HG03378 (cell line): ENCODE data around the gene TRANK1.
A peak's percentile ranks its signal among the peaks of the same experiment; 100 is the strongest.
"Not testable (repeated sequence)": the region's sequence is repeated elsewhere in the genome, so short reads cannot be mapped to it uniquely, and the experiment has no call there.

Source experiments
- ATAC-seq: cut with Tn5 transposase; IDR thresholded peaks from one replicate; pipeline ENCODE4 v1.9.1; 2021; ENCODE audit warnings: mild to moderate bottlenecking, moderate library complexity; ENCODE audit not compliant: unreplicated experiment

TRANK1 gene

DNA sequence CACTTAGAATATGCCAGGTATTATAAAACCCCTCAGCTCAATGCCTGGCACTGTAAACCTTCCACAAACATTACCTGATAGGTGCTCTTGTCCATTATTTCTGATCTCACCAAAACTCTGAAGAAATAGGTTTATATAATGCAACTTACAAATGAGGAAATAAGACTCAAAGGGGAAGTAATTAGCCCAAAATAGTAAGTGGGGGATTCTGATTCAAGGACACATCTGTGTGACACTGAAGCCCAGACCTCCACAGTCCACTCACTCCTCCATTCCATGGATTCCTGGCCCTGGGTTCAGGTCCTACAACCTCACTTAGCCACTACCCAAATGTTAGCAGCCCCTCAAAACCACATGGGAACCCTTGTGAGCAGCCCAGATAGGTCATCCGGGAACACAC is 49.9 kb downstream of the TRANK1 start:
- no peak for ATAC-seq

DNA sequence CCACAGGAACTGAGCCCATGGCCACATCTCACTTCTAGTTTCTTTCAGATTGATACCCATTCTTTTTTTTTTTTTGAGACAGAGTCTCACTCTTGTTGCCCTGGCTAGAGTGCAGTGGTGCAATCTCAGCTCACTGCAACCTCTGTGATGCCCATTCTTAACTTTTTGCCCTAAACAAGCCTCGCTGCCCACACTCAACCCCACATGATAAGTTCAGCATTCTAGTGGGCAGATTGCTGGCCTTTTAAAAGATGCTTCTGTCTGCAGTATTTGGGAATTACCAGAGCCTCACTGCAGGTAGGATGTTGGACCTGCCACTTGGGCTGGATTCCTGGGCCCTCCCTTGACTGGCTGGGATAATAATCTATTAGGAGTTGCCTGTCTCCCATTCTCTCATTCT is 51.0 kb downstream of the TRANK1 start:
- no peak for ATAC-seq

DNA sequence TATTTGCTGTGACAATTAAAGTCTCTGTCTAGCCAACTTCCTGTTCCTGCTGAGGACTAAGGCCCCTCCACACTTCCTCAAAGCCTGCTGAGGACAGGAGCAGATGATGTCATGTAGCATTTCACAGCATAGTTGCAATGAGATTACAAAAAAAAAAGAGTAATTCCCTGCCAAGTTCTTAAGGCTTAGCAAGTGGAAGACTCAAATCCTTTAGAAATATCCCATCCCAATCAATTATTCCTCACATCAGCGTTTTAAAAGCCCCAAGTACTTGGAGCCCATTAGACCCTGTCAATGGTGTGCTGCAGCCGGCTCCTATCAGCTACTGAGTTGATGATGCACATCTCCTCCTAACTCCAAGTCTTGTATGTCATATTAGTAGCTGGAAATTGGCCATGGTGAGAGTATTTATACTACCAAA is 51.7 kb downstream of the TRANK1 start:
- peak; percentile 51 for ATAC-seq

DNA sequence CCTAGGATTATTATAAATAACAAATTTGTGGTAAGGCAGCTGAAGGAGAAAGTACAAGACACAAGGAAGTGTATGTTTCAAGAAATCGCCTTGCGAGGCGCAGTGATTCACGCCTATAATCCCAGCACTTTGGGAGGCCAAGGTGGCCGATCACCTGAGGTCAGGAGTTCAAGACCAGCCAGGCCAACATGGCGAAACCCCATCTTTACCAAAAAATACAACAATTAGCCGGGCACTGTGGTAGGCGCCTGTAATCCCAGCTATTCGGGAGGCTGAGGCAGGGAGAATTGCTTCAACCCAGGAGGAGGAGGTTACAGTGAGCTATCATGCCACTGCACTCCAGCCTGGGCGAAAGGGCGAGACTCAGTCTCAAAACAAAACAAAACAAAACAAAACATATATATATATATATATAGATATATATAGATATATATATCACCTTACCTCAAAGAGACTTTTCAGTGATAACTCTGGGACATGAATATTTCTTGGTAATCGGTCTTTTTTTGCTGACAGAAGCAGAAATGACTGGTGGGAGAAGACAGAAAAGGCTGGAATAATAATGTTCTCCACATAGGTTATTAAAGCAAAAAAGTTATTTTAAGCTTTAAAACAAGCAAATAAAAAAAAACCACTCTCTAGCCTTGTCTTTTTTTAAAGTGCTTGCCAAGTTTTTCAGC is 52.3 kb downstream of the TRANK1 start:
- no peak for ATAC-seq

DNA sequence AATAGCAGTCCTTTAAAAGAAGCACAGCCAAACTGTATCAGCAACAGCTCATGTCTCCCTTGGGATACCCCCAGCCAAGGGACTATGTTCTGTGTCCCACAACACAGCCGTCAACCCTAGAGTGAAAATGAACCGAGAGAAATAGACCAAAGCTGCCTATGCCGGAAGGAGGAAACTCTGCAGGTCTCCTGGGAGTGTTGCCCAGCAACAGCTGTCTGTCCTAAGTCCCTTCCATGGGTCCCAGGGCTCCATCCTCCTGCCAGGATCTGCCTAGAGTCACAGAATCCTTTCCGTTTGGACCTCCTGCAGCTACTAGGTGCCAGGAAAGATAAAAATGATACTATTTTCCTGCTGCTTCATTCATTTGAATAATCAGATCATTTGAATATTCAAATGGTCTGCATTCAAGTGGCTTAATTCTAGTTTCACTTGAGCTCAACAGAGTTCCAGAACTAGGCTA is 53.1 kb downstream of the TRANK1 start:
- peak; percentile 87 for ATAC-seq

DNA sequence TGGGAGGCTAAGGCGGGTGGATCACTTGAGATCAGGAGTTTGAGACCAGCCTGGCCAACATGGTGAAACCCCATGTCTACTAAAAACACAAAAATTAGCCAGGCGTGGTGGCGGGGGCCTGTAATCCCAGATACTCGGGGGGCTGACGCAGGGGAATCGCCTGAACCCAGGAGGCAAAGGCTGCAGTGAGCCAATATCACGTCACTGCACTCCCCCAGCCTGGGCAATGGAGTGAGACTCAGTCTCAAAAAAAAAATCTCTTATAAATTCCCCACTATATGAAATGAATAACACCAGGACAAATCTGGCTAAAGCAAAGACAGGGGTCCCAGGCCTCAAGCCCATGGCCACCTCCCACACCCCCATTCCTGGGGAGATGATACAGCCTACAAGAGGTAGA is 53.8 kb downstream of the TRANK1 start:
- ATAC-seq, result not testable (repeated sequence)

DNA sequence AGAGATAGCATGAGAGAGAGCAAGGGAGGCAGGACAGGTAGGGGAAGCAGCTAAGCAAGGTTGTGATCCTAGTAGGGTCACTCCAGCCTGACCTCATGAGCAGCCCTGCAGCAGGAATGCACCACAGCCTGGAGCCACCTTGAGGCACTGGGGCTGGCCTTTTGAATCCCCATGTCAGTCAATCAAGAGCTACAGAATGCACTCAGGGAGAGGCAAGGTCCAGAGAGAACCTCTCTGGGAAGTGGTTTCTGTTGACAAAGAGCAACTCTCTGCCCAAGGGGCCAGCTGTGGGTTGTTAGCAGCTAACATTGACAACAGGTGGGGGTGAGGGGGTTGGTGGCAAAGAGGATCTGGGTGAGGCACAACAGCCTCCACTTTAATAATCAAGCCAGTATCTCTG is 54.6 kb downstream of the TRANK1 start:
- no peak for ATAC-seq

DNA sequence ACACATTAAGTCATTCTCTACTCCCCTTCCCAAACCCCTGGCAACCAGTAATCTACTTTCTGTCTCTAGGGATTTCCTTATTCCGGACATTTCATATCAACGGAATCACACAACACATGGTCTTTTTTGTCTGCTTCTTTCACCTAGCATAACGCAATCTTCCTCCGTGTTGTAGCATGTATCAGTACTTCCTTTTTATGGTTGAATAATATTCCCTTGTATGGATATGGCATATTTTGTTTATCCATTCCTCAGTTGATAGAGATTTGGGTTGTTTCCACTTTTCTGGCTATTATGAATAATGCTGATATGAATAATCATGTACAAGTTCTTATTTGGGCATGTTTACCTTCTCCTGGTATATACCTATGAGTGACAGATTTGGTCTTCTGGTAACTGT is 63.1 kb downstream of the TRANK1 start:
- ATAC-seq, result no peak

DNA sequence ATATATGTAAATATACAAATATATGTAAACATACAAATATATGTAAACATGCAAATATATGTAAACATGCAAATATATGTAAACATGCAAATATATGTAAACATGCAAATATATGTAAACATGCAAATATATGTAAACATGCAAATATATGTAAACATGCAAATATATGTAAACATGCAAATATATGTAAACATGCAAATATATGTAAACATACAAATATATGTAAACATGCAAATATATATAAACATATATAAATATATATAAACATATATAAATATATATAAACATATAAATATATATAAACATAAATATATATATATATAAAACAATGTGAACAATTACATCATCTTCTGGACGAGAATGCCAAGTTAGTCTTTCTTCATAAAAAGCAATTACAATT is 65.0 kb downstream of the TRANK1 start:
- ATAC-seq, result not testable (repeated sequence)

DNA sequence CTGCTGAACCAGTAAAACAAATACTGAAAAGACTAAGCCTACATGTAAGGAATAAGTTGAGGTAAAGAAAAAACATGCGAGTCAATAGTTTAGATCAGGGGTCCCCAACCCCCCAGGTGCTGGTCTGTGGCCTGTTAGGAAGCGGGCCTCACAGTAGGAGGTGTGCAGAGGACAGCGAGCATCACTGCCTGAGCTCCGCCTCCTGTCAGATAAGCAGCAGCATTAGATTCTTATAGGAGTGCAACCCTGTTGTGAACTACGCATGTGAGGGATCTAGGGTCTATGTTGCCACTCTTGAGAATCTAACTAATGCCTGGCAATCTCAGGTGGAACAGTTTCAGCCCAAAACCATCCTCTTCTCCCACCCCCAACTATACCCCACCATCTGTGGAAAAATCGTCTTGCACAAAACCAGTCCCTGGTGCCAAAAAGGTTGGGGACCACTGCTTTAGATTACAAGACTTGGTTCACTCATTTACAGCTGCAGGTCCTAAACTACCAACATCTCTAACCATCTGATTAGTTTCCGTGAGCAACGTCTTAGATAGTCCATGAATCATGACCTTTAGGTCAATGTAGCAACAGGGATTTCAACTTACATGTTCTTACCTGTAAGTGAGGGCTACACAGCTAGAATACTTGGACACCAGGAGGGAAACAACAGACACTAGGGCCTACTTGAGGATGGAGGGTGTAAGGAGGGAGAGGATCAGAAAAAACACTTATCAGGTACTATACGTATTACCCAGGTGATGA is 66.7 kb downstream of the TRANK1 start:
- ATAC-seq, result no peak

DNA sequence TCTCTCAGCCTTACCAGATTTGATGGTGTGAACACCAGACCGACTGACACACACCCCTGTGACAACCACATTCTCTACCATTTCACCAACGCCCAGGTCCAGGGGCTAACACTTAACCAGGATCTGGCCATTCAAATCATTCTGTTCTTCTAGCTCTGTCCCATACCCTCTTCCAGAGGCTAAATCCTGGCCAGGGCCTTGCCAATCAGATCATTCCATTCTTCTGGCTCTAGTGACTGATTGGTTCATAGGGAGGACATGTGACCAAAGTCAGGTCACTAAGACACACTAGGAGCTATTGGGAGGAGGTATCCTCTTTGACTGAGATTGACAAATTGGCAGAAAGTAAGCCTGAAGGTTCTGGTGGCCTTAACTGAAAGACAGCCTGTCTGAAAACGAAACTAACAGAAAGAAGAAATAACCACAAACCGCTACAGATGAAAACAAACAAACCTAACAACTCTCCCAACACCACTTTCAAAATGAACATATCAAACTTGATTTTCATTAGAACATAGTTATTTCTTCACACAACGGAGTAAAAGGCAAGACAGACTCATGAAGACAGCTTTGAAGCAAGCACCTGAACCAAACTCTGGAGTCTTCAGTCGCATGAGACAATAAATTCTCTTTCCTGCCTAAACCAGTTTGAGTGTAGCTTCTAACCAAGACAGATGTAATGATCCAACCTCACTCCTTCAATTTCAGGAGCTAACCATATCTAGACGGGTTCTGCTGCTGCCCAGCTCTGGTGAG is 68.5 kb downstream of the TRANK1 start:
- ATAC-seq, result peak; percentile 99

DNA sequence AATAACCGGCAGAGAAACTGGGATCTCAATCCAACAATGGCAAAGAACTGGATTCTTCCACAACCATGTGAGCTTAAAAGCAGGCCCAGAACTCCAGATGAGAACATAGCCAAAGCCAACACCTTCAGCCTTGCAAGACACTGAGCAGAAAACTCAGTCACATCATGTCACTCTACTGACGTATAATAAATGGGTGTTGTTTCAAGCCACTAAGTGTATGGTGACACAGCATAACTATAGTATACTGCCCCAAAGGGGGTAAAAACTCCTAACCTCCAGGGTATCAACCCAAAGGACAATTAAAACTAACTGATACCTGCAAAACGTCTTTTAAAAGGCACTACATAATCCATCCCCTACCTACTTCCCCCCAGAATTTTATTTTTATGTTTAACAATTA is 69.5 kb downstream of the TRANK1 start:
- ATAC-seq, result no peak

DNA sequence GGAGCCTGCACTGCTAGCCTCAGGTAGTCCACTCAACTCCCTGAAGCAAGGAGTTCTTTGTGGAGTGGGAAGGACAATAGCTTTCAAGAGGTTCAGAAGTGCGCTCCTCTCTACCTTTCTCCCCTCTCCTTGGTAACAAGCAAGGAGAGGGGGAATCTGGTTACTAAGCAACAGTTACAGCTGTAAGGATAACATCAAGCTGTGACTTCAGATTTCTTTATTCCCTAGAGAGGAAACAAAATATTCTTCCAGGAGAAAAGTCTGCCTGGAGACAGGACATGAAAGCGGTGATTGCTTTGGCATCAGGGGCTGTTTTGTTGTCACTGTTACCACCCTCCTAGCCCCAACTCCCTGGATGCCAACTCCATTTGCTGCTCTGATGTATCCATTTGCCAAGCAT is 70.4 kb downstream of the TRANK1 start:
- ATAC-seq, result no peak

DNA sequence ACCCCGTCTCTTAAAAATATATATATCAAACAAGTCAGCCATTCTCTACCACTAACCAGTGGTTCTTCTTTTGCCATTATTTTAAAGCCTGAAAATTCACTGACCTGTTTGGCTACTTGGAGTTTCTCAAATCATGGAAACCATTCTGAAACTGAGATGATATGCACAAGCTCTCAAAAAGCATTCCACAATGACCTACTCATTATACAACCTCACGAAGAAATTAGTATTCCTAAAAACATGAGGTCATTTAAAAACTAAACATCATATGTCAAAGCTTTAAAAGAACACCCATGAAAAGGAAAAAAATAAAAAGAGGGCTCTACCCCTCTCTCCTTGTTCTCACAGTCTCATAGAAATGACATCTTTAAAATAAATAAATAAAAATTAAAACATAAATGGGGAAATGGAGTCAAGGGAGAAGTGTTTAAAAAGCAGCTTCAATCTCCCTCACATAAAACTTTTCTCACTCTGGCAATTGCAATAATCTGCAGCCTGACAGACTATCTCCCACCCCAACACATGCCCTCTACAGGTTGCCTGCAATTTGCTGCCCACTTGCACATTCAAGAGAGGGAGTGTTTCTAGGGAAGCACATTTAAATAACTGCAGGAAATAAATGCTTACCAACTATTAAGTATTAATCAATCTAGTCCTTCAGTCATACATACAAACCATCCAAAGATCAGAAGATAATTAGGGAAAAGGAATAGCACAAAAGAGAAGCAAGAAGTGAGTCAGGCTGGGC is 73.3 kb downstream of the TRANK1 start:
- ATAC-seq, result no peak

DNA sequence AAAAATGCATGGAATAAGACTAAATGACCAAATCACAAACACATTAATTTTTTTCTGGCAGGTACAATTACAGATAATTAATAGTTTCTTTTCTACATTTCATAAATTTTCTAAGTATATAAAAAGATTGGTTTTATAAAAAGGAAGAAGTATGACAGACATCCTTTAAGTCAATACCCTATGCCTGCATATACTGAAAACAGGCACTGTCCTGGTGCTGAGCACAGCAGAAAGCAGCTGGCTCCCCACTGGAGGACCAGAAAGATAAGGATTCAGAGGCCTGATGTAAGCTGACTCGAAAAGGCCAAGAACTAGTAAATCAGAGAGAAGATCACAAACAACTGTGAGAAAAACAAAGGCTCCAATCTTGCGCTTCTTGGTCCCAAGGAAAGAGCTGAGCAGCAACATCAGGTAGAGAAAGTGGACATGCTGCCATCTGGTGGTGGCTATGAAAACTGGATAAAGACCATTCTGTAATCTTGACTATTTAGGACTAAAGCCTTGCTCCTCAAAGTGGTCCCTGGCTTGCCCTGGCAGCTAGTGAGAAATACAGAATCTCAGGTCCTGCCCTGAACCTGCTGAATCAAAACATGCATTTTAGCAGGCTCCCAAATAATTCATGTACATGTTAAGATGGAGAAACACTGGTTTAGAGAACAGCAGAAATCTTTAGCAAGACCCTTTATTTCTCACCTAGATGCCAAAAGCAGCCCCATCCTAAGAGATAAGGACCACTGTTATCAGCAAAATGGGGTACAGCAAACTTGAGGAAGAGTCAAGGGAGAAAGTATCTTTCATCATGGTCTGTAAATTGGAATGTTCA is 76.0 kb downstream of the TRANK1 start:
- peak; percentile 97 for ATAC-seq

DNA sequence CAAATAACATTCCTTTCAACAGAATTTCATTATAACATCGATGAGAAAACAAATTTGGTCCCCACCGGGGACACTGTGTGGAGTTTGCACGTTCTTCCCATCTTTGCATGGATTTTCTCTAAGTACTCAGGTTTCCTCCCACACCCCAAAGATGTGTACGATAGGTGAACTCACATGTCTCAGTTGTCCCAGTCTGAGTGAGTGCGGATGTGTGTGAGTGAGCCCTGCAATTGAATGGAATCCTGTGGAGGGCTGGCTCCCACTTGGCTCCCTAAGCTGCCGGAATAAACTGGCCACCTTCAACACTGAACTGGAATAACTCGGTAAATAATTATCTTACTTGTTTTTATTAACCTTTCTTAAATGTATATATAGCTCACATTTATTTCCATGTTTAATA is 77.0 kb downstream of the TRANK1 start:
- no peak for ATAC-seq

DNA sequence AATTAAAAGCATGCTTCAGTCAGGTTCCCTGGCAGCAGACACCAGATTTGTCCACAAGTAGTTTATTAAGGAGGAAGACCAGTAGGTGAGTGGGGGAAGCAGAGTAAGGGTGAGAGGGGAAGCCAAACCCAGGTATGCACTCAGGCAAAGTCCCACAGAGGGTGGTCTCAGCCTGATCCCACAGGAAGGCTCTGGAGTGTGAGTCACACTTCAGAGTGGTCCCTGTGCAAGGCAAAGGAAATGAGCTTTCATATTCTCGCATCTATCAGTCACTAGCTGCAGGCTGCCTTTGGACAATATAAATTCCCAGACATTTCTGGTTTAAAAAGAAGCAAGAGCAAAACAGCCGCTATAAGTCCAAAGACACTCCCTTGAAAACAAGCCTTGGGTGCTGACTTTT is 78.5 kb downstream of the TRANK1 start:
- no peak for ATAC-seq

DNA sequence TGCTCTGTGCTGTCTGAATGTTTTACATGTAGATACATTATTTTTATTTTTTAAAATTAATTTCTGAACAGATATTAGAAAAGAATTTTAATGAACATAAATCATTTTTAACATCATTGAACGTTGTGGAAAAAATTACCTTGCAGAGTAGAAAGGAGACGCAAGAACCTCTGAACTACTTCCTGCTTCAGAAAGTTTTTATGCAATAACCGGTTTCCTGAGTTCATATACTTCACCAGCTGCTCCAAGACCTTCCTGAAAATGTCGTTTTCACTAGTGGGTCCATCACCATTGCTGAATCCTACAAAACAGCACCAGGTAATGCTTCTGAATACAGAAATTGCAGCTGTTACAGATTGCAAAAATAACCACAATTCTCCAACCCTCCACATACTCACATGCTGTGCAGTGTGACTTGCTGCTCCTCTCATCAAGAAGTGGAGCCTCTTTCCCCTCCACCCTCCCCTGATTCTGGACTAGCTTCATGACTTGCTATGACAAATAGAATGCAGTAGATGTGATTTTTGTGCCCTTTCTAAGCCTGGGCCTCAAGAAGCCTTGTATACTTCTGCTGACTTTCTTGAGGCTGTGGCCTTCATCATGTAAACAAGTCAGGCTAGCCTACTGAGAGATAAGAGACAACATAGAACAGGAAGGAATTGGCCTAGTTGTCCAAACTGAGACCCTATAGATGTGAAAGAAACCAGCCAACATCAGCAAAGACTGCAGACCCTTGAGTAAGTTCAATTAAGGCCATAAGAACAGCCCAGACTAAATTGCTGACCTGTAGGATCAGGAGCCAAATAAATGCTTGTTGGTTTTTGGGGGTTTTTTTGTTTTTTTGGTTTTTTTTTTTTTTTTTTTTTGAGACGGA is 80.4 kb downstream of the TRANK1 start:
- no peak for ATAC-seq

DNA sequence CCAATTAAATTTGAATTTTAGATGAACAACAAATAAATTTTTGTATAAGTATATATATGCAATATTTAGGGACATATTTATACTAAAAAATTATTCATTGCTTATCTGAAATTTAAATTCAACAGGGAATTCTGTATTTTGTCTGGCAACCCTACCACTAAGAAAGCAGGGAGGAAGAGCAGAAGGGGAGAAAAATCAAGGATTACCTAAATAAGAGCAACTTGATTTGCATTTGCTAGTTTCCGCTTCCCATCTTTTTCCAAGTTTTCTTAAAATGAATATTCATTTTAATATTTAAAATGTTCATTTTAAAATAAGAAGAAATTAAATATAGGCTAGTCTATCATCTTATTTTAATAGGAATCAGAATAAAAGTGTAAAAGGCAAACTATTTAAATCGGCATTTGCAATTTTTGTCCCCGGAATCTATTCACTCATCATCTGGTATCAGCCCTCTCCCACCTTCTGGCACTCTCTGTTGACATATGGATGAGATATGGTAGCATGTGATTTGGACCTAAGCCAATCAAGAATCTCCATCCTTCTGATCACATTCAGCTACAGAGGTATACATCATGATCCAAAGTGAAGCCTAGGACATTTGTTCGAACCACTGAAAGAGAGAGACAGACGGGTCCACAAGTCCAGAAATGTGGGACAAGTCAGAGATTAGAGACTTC is 82.6 kb downstream of the TRANK1 start:
- ATAC-seq, result no peak
